HUES48 (cell line): ENCODE measurements around the gene AKAP10.

Experiments used
- H3K27ac ChIP-seq: one replicate; pipeline ENCODE4 v1.7.0; 2013; ENCODE audit warnings: low read depth, low read length, inconsistent platforms
- H3K27me3 ChIP-seq: 2 replicates; pipeline ENCODE4 v1.6.1; 2013; ENCODE audit warnings: mild to moderate bottlenecking, low read length; ENCODE audit not compliant: control insufficient read depth, insufficient read depth
- H3K36me3 ChIP-seq: 2 replicates; pipeline ENCODE4 v1.6.1; 2013; ENCODE audit warnings: low read length; ENCODE audit not compliant: control insufficient read depth, insufficient read depth
- H3K4me1 ChIP-seq: 2 replicates; pipeline ENCODE4 v1.6.1; 2013; ENCODE audit warnings: mild to moderate bottlenecking, low read length; ENCODE audit not compliant: control insufficient read depth, insufficient read depth
- H3K4me3 ChIP-seq: 2 replicates; pipeline ENCODE4 v1.5.1; 2013; ENCODE audit warnings: mild to moderate bottlenecking, low read depth, low read length
- H3K9ac ChIP-seq: 2 replicates; pipeline ENCODE4 v1.6.1; 2013; ENCODE audit warnings: mild to moderate bottlenecking, low read depth, low read length, moderate library complexity
- H3K9me3 ChIP-seq: 2 replicates; pipeline ENCODE4 v1.6.1; 2013; ENCODE audit warnings: low read length; ENCODE audit not compliant: control insufficient read depth, insufficient read depth

The AKAP10 gene

DNA sequence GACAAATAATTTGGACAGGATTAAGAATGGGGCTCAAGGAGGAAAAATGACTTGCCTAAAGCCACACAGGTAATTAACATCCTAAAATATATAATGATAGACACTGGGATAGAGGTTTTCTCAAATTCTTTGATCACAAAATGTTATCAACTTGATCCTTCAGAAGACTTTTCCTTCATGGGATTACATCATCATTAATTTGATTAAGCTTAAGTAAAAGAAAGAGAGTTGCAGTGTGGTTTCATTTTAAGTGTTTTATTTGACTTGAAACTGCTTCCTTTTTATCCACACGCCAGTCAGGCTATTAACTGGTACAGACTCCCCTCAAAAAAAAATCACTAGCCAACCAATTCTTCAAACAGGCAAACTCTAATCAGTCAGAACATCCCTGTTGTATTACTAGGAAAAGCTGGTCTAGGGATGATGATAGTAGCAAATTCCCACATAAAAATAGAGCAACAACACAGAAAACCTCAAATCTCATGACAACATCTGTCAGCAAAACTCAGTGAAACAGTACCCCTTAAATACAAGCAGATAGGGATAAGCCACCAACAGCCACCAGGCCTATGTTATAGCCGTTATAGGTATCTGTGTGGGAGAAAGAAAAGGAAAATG, 32.5 kb downstream of the AKAP10 start:
- Histone ChIP-seq H3K27ac (no peak overlapping the region), H3K4me1 (peaks cover 13% of the 10 kb centered on the region), H3K4me3 (no peak overlapping the region), H3K9me3 (no peaks in the 10 kb centered on the region), H3K9ac (no peak overlapping the region), H3K36me3 (peaks cover 62% of the 10 kb centered on the region), H3K27me3 (no peaks in the 10 kb centered on the region)

DNA sequence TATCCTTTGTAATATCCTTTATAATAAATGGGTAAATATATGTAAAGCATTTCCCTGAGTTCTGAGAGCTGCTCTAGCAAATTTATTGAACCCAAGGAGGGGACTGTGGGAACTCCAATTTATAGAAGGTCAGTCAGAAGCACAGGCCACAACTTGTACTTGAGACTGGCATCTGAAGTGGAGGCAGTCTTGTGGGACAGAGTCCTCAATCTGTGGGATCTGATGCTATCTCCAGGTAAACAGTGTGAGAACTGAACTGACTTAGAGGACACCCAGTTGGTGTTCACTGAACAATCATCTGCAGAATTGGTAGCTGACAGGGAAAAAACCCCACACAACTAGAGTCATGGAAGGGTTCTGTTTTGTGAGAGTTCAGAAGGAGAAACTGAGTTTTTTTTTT, 34.0 kb downstream of the AKAP10 start:
- Histone ChIP-seq H3K27me3 (no peaks in the 10 kb centered on the region), H3K27ac (no peak overlapping the region), H3K36me3 (peaks cover 75% of the 10 kb centered on the region), H3K4me3 (no peak overlapping the region), H3K4me1 (peaks cover 13% of the 10 kb centered on the region), H3K9me3 (no peaks in the 10 kb centered on the region), H3K9ac (no peak overlapping the region)

DNA sequence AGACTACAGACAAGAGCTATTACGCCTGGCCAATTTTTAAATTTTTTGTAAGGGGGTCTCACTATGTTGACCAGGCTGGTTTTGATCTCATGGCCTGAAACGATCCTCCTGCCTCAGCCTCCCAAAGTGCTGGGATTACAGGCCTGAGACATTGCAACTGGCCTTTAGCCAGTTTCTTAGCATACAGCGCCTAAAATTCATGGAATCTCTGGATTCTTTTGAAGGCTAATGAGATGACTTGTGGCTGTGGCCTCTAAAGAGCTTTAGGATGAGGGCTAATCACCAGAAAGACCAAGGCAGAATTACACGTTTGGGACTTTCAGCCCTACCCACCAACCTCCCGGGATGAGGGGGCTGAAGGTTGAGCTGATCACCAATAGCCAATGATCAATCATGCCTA, 34.6 kb downstream of the AKAP10 start:
- Histone ChIP-seq H3K4me1 (peaks cover 13% of the 10 kb centered on the region), H3K9me3 (no peaks in the 10 kb centered on the region), H3K27me3 (no peaks in the 10 kb centered on the region), H3K27ac (no peak overlapping the region), H3K9ac (no peak overlapping the region), H3K36me3 (peaks cover 72% of the 10 kb centered on the region), H3K4me3 (no peak overlapping the region)

DNA sequence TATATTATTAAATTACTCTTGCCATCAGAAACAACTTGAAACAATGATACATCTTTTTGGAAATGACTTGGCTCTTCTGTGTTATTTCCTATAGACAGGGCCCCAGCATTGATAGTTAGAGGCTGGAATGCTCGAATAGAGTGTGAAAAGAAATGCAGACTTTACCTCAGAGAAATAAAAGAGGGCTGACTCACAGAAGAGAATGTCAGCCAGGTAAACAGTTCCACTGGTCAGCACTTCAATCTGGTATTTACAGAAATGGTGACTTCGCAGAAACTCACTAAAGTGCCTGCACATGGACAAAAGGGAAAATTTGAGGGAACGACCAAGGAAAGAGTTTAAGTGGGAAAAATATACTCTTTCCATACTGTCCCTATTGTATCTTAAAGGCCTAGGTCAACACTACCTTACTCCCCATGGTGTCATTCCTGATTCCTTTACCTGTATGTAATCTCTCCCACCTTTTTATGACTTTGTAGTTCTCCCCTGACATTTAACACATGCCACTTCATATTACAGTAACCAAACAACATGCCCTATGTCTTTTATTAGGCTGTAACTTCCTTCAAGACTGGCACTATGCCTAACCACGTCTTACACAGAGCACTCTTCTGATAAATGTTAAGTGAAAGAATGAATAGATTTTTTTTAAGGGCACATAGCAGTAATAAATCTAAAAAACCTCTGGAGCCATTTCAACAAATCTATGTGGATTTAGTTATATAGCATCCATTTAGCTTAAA, 36.7 kb downstream of the AKAP10 start:
- H3K36me3 ChIP-seq, result peaks cover 70% of the 10 kb centered on the region
- H3K27me3 ChIP-seq, result no peaks in the 10 kb centered on the region
- H3K27ac ChIP-seq, result peak overlapping the region; percentile 69
- H3K9ac ChIP-seq, result no peak overlapping the region
- H3K4me3 ChIP-seq, result no peak overlapping the region
- no peaks in the 10 kb centered on the region for H3K9me3 ChIP-seq
- H3K4me1 ChIP-seq, result peaks cover 13% of the 10 kb centered on the region

DNA sequence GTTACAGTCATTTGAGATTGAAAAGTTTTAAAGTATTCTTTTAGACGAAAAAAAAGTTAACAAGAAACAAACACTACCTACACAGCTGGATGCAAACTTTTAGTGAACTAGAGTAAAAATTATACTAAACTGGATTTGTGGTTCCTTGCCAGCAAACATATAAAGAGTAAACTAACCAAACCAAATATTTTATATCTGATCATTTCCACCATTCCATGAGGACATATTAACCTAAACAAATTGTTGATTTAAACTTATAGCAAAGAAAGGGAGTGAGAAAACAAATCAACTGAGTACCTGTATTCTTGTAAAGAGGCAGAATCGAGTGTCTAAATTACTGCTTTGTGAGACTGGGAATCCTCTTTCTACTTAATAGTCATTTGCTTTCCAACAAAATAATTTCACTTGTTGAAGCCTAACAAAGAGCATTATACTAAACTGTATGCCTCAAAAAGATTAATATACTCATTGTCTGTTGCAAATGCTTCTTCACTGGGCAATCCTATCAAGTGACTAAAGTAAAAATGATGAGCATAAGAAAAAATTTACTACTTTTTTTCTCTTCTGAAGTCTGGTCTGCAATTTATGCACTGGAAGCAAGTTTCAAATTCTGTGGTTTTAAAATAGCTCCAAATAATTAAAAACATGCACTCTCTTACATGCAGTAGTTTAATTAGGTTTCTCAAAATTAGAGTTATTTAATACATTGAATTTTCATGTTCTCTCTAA, 37.5 kb downstream of the AKAP10 start:
- H3K9ac ChIP-seq, result no peak overlapping the region

DNA sequence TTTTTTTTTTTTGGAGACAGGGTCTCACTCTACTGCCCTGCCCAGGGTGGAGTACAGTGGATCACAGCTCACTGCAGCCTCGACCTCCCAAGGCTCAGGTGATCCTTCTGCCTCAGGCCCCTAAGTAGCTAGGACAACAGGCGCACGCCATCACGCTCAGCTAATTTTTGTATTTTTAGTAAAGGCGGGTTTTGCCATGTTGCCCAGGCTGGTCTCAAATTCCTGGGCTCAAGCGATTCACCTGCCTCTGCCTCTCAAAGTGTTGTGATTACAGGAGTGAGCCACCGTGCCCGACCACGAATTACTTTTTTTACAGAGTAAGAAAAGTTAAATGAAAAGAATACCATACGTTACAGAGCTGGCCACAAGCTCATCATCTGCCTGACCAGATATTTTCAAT, 38.9 kb downstream of the AKAP10 start:
- H3K27me3 ChIP-seq, result no peaks in the 10 kb centered on the region

More for the DNA sequence above, 37.5 kb downstream of the AKAP10 start:
- H3K4me1 ChIP-seq, result peaks cover 13% of the 10 kb centered on the region
- no peaks in the 10 kb centered on the region for H3K9me3 ChIP-seq
- peak overlapping the region; percentile 38 for H3K27ac ChIP-seq
- no peak overlapping the region for H3K4me3 ChIP-seq
- peaks cover 74% of the 10 kb centered on the region for H3K36me3 ChIP-seq
- no peaks in the 10 kb centered on the region for H3K27me3 ChIP-seq

DNA sequence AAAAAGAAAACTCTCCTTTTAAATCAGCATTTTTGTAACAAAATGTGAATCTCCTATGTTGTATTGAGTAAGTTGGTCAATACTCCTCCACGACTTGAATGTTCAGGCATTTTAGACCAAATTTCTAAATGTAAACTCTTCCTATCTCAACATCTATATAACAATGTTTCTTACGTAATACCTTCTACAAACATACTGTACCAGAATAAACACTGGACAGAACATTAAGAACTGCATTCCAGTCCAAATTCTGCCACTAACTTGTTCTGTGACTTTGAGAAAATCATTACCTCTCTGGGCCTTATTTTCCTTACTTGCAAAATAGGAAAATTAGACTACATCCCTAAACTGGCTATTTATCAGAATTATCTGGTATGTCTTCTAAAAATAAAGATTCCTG, 40.1 kb downstream of the AKAP10 start:
- Histone ChIP-seq H3K27me3 (no peaks in the 10 kb centered on the region), H3K27ac (no peak overlapping the region), H3K36me3 (peaks cover 84% of the 10 kb centered on the region), H3K4me1 (peaks cover 7% of the 10 kb centered on the region; the same call in 1 of the 2 replicates), H3K9ac (no peak overlapping the region), H3K9me3 (no peaks in the 10 kb centered on the region), H3K4me3 (no peak overlapping the region)

More for the DNA sequence above, 38.9 kb downstream of the AKAP10 start:
- no peaks in the 10 kb centered on the region for H3K9me3 ChIP-seq
- no peak overlapping the region for H3K4me3 ChIP-seq
- peaks cover 76% of the 10 kb centered on the region for H3K36me3 ChIP-seq
- peaks cover 13% of the 10 kb centered on the region for H3K4me1 ChIP-seq
- no peak overlapping the region for H3K27ac ChIP-seq
- no peak overlapping the region for H3K9ac ChIP-seq

DNA sequence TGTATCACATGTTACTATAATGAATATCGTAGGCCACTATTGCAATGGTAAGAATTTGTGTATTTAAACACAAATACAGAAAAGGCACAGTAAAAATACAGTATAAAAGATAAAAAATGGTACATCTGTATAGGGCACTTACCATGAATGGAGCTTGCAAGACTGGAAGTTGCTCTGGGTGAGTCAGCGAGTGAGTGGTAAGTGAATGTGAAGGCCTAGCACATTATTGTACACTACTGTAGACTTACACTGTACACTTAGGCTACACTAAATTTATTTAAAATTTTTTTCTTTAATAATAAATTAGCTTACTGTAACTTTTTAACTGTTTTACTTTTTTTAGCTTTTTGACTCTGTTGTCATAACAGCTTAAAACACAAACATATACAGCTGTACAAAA, 42.5 kb downstream of the AKAP10 start:
- H3K9me3 ChIP-seq, result no peaks in the 10 kb centered on the region
- H3K4me3 ChIP-seq, result no peak overlapping the region
- H3K36me3 ChIP-seq, result peaks cover 87% of the 10 kb centered on the region
- no peaks in the 10 kb centered on the region for H3K4me1 ChIP-seq
- H3K27me3 ChIP-seq, result no peaks in the 10 kb centered on the region
- no peak overlapping the region for H3K27ac ChIP-seq
- H3K9ac ChIP-seq, result no peak overlapping the region

DNA sequence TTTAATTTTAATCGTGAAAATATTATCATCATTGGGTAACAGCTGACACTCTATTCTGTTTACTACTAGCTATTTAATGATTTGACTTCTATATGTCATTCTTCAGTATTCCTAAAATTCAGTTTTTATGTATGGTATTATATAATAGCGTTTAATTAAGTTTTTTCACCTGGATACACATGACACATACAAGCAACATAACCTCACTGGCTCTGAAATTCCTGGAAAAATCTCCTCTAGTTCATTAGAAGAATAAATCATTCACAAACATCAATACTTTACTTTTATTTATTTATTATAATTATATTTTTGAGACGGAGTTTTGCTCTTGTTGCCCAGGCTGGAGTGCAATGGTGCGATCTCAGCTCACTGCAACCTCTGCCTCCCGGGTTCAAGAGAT, 44.0 kb downstream of the AKAP10 start:
- H3K4me1 ChIP-seq, result no peaks in the 10 kb centered on the region
- H3K27ac ChIP-seq, result no peak overlapping the region
- H3K9me3 ChIP-seq, result no peaks in the 10 kb centered on the region
- no peaks in the 10 kb centered on the region for H3K27me3 ChIP-seq
- H3K9ac ChIP-seq, result no peak overlapping the region
- peaks cover 85% of the 10 kb centered on the region for H3K36me3 ChIP-seq
- no peak overlapping the region for H3K4me3 ChIP-seq

DNA sequence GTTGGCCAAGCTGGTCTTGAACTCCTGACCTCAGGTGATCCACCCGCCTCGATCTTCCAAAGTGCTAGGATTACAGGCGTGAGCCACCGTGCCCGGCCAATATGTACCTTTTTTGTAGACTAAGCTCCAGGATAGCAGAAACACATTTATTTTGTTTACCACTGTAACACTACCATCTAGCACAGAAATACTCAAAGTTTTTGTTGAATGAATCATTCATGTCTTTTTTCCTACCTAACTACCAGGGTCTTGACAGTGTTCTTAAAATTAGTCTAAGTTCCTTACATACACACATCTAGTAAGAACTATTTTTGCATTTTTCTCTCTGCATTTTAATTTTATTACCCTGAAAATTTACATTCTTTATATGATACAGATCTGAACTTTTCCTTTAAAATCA, 44.4 kb downstream of the AKAP10 start:
- H3K4me3 ChIP-seq, result no peak overlapping the region
- H3K36me3 ChIP-seq, result peaks cover 86% of the 10 kb centered on the region
- no peaks in the 10 kb centered on the region for H3K4me1 ChIP-seq
- H3K9me3 ChIP-seq, result no peaks in the 10 kb centered on the region
- H3K27me3 ChIP-seq, result no peaks in the 10 kb centered on the region
- H3K27ac ChIP-seq, result no peak overlapping the region
- no peak overlapping the region for H3K9ac ChIP-seq

DNA sequence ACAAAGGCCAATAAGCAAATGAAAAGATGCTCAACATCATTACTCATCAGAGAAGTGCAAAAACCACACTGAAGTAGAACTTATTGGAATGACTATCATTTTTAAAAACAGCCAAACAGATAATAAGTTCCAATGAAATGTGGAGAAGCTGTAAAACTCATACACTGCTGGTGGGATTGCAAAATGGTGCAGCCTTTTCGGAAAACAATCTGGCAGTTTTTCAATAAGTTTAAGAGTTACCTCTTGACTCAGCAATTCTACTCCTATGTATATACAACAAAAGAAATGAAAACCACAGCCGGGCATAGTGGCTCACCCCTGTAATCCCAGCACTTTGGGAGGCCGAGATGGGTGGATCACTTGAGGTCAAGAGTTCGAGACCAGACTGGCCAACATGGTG, 49.3 kb downstream of the AKAP10 start:
- no peaks in the 10 kb centered on the region for H3K27me3 ChIP-seq
- H3K36me3 ChIP-seq, result peaks cover 83% of the 10 kb centered on the region
- H3K9me3 ChIP-seq, result no peaks in the 10 kb centered on the region
- no peaks in the 10 kb centered on the region for H3K4me1 ChIP-seq
- no peak overlapping the region for H3K9ac ChIP-seq
- H3K27ac ChIP-seq, result no peak overlapping the region
- H3K4me3 ChIP-seq, result no peak overlapping the region
